KG1 (cell line): ENCODE measurements around the gene AFAP1.

Experiments used
- DNase-seq: peaks from one replicate; lab custom pipeline; 2025; lab: John Stamatoyannopoulos, UW

The AFAP1 gene

DNA sequence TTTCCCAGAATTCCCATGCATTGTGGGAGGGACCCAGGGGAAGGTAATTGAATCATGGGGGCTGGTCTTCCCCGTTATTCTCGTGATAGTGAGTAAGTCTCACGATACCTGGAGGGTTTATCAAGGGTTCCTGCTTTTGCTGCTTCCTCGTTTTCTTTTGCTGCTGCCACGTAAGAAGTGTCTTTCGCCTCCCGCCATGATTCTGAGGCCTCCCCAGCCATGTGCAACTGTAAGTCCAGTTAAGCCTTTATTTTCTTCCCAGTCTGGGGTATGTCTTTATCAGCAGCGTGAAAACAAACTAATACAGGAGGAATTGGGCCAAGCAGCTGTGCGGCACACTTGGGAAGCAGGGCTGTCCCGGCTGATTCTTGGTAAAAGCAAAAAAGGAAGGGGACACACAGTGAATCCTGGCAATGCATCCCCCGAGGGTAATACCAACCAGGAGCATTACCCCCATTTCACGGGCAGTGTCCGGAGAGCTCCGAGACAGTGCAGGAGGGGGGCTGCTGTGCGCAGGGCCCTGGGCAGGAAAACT is 185.7 kb downstream of the AFAP1 start:
- DNase-seq = no peak

DNA sequence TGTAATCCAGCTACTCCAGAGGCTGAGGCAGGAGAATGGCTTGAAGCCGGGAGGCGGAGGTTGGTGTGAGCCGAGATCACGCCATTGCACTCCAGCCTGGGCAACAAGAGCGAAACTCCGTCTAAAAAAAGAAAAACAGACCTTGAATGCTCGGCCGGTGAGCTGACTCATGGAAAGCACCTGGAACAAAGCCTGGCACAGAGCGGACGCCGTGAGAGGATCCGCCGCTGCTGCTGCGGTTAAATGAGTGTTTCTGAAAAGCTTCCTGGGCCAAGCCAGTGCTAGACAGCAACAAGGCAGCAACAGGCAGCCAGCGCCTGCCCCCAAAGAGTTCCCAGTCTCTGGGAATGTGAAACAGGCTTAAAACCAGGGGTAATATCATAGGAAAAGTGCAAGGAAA is 186.4 kb downstream of the AFAP1 start:
- no peak for DNase-seq

DNA sequence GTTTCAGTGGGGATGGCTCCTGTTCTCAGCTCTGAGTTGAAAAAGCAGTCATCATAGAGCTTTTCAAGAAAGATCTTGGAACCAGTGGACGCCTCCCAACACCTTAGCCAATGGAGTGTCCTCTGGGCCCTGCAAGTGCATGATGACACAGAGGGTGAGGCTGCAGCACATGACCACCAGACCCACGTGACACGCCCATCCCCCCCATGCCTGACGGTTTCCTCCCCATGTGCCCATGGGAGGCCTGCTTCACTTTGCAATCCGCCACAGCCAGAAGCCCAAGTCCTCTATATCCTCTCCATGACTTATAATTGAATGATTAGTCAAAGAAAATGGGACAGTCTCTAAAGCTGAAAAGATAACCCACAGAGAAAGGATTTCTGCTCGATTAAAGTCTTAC is 187.0 kb downstream of the AFAP1 start:
- DNase-seq = no peak

DNA sequence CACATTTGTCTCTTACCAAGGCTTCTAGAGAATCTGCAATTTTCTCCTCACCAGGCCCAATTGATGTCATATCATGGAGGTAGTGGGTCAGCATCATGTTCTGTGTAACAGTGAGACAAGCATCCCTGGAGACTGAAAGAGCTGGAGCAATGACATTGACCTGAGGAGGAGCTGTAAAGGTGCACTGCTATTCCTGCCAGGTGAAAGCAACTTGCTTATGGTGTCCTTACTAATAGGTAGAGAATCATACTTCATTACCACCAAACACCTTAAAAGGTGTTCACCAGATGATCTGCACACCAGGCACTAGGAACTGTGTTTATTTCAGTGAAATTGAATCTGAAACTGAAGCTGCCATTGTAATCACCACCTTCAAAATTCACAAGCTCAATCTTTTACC is 188.7 kb downstream of the AFAP1 start:
- no peak for DNase-seq

DNA sequence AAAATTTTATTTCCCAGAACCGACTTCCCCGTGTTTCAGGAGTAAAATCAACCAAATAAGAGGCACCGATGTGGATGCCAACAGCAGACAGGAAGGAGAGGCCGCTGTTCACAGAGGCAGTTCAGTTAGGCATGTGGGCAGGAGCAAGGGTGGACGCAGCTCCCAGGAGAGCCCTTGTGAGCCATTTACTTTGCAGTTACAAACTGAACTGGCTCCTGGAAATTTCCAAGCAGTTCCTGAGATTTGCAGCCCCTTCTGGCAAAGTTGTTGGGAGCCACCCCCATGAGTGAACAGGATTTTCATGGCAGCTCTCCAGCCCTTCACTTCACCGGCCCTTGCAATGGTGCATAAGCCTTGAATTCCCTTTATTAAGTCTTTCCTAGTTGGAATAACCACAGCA is 189.1 kb downstream of the AFAP1 start:
- no peak for DNase-seq

DNA sequence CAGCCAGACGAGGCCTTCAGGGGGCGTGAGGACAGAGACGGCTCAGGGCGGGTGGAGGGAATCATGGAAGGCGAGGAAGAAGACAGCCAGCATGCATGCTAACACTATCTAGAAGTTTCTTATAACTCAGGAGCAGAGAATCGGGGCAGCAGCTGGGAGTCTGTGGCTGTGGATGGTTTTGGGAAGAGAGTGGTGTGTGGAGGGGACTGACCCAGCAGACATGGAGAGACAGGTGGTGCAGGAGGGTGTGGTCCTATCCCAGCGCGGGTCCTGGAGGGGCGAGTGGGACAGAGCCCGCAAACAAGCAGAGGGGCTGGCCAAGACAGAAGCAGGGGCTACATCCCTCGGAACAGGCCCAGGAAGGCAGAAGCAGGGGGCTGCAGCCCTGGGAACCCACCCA is 192.1 kb downstream of the AFAP1 start:
- DNase-seq = no peak

DNA sequence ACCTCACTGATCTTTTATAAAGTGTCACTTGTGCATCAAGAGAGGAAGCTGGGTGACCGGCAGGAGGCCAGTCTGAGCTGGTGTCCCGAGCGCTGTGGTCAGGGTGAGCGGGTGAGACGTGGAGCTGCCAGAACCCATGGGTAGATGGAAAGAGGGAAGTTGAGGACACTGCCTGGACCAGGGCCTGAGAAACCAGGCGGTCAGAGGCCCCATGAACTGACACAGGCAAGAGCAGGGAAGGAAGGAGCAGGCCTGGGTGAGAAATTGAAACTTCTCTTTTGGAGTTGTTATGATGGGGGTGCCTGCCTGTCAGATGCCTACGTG is 192.6 kb downstream of the AFAP1 start:
- no peak for DNase-seq

DNA sequence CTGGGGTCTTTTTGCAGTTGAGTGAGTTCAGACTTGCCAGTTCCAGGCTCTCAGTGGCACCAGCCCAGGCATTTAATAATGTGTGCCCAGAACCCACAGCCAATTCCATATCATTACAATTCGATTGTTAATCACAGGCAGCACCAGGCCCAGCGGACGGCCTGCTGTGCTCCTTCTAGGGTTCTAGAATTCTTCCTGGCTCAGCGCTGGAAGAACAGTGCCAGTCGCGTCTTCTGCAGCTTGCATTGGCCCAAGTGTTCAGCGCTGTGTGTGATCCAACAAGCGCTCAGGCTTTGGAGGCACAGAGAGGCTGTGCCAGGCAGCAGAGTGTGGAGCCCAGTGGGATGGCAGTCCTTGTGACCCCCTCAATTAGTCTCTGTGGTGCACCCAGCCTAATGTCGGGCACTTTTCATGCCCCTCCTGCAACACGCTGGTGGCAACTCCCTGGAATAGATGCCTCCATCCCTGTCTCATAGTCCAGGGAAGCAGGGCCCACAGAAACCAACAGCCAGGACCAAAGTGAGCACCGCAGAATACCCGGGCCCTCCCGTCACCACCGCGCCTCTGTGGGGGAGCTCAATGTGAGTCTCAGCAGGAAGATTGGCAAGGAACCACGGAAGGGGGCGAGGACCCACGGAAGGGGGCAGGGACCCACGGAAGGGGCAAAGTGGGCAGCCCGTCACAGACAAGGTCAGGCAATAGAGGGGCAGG is 193.2 kb downstream of the AFAP1 start:
- no peak for DNase-seq

DNA sequence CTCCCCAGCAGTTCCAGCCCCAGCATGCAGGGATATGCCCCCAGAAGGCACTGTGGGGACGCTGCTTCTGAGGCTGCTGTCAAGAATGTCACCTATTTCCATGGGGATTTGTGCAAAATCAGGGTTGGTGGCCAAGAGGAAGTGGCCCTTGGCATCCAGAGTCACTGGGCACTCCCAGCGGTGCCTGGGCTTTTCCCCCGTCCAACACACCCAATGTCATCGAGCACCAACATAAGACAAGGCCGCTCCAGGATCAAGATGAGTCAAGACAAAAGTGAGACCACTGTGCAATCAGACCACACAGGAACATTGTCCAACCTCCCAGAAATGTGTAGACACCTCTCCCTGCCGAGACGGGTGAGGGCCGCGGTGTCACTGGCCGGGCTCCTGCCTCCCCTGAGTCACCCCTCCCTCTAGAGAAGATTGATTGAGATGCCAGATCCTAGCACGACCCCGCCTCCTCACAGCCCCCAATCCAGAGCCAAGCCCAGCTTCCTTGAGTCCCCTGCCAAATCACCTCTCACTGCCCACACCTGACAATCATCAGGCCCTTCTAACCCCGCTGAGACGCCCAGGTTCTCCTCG is 194.3 kb downstream of the AFAP1 start:
- DNase-seq = no peak

DNA sequence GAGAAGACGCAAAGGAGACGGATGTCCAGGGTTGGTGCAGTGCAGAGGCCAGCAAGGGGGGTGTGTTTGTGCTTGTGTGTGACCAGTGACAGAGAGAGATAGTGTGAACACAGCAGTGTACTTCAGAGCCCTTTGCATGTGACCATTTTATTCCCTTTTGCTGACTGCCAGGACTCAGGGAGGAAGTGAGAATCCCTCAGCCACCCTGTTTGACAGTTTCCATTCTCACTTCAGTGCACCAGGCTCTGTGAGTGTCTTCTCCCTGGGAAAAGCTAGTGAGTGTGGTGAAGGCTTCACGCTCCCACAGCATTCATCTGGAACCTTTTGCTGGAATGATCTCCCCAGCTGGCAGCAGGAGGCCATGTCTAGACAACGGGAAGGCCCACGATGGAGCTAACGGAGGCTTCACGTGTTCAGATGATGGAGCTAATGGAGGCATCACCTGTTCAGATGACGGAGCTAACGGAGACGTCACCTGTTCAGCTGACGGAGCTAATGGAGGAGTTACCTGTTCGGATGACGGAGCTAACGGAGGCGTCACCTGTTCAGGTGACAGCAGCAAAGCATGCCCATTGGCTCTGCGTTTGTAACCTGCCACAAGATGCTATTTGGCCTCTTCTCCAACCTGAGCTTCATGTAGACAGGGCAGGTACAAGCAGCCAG is 195.4 kb downstream of the AFAP1 start:
- no peak for DNase-seq

DNA sequence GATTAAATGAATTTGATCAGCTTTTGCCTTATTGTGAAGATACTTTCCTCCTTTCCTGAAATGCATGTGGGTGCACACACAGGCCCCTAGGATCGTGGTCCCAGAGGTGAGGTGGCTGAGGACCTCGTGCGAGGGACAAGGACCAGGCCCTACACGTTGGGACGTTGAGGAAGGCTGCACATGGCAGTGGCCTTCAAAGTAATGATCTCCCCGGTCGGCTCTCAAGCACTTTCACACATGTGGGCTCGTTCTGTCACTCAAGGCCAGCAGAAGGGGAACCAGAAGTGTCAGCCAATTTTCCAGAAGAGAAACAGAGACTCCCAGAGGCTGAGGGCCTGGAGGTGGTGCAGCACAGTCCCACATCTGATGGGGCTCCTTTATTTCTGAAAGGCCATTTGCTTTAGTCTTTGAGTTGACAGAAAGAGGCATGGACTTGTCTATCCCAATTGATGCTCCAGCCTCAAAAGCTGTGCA is 196.8 kb downstream of the AFAP1 start:
- no peak for DNase-seq

DNA sequence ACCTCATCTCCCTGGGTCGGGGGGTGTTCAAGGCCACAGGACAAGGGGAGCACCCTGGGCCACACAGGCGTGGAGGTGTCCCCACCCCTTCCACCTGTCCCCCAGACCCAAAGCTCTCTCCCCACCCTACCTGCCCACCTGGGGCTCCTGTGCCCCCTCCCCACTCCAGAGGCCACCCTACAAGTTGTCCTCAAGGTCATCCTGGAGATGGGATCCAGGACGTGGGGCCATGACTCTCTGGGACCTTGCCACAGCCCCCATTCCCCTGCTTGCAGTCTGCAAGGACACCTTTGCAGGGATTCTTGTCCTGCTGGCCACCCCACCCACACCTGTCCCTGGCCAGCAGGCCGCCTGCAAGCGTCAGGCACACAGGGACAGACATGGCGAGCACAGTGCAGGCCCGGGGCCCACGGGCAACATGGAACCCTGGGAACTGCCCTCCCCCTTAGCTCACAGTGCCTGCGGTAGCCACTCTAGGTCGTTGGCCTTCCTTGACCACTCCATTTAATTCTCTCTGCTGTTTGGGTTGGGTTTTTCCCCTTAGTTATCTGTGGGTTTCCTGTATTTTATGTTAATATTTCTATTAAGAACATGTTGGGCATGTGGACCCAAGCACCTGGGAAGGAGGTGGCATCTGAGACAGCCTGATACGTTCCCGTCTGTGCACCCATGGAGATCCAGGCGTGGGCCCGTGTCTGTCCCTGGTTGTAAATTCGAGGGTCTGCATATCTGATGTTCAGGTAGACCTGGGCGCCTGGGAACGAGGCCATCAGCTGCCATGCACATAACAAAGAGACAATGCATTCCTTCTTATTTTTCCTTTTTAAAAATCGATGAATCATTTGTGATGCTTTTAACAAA is 197.5 kb downstream of the AFAP1 start:
- DNase-seq = no peak

DNA sequence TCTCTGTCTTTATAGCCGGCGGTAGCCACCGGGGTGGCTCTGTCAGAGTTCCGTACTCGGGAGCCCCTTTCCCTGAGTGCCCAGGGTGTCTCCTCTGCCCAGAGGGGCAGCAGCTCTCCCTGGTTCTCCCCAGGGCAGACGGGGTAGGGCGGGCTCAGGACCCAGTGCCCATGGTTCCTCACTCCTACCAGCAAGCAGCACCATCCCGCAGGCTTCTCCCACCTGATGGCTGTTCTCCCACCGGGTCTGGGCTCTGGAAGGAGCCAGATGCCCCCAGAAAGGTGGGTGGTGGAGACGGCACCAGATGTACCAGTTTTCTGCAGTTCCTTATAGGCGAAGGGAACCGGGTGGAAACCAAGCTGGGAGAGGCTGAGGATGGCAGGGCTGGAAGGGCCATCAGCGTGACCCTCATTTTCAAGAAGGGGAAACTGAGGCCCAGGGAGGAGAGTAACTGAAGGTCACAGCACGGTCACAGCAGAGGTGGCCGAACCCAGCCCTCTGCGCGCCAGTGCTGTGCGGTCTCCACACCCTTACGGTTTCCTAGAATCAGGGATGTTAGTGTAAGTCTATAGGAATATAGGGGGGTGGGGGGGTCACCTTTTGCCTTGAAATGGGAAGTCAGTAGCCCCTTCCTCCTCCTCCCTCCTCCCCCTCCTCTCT is 198.7 kb downstream of the AFAP1 start:
- DNase-seq = no peak

DNA sequence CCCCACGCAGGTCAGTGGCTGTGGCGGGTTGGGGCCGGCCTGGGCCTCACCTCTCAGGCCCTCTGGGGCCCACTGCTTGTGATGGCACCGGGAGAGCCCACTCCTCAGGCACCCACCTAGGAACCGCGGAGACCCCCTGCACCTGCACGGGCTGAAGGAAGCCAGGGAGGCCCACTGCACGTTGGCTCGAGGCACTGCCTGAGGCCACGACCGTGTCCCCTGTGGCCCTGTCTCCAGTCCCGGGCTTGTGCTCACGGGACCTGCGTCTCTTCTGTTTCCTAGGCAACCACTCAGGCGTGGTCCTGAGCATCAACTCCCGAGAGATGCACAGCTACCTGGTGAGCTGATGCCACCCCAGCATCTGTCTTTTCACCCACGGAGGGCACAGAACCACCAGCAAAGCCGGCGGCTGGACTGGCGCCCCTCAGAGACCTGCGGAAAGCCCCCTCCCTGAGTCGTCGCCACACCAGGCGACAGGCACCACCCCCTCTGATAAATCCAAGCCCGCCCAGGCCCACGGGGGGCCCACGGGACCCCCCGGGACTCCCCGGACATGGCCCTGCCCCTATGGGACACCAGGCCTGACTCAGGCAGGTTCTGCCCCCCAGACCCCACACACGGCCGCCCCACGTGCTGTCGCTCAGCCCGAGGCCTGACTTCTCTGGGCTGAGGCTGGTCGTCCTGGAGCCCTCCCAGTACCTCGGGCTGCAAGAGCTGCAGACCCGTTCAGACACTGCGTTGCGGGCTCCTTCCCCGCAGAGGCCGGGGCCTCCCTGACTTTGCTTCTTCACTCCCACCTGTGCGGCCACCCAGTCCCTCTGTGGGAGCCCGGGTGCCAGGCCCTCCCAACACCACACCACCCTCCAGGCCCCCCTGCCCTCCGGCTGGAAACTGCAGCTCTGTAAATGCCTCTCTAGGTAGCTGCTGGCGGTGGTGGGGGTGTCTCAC is 199.5 kb downstream of the AFAP1 start:
- DNase-seq = no peak

DNA sequence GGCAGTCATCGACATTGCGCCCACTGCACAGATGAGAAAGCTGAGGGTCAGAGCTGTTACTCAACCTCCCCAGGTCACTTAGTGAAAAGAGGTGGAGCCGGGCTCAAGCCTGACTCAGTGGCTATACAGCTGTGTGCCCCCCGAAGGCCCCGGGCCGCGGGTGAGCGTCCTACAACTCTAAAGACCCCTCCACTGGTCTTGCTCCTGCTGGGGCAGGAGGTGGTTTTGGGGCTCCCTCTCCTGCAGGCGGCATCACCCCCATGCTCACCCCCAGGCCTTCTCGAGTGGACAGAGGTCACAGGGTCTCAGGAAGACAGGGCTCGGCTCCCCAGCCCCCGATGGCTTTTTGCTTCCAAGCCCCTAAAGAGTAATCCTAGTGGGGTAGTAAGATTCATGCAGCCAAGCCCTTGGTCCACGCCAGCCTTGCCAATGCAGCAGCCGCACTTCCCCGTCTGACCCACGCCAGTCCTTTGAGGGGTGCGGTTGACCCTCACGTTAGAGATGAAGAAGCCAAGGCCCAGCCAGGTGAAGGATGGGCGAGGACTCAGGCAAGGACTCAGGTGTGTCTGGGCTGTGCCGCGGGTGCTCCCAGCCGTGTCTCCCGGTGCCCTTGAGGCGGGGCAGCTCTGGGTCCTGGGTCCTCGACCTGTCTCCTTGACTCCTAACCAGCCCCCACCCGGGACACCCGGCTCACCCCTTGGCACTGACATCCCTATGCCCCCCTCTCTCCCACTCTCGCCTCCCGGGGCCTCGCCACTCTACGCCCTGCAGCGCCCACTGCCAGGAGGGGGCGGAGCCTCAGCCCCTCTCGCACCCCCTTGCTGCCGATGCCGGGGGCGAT is 200.4 kb downstream of the AFAP1 start:
- no peak for DNase-seq

DNA sequence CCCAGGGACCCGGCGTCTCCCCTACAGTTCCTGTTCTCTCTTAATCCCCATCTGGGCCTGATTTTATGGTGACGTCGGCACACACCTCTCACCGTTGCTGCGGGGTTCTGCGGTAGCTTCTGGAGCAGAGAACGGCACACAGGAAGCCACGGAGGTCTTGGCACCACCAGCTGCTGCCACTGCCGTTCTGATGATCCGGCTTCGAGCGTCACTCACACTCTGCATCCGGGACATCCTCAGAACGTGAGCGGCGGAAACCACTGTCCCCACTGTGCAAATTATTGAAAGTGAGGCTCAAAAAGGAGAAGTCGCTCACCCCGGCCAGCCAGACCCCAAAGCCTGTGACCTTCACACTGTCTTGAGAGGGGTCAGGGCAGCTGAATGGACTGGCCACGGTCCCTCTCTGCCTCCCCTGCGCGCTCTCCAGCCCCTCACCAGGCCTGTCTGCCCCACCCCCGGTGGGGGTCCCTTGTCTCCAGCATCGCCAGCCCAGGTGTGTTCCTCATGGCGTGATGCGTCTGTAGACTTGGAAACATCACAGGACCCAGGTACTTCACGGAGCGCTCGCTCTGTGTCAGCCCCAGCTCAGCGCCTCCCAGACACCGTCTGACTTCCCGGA is 201.1 kb downstream of the AFAP1 start:
- DNase-seq = no peak

DNA sequence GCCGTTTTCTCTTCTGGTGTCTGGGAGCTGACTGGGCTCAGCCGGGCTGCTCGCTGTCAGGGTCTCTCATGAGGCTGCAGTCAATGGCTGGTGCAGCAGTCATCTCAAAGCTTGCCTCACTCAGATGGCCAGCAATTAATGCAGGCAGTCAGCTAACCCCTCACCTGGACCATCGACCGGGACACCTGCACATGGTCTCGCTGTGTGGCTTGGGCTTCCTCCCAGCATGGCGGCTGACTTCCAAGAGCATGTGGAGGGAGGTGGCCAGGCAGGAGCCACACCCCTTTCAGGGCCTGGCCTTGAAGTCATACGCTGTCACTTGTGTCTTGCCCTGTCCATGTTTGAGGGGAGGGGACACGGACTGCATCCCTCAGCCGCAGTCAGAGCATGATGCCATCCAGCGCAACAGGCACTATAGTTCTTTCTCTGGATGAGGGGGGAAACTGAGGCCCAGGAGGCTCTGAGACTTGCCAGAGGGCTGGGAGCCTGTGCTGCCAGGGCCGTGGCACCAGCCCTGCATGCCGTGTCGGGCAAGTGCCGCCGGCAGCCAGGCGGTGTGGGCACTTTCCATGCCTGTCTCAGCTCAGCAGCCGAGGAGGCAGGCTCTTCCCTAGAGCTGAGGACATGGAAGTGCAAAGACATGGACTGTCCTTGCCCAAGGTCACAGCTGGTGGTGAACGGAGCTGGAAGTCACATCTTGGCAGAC is 201.8 kb downstream of the AFAP1 start:
- DNase-seq = no peak

DNA sequence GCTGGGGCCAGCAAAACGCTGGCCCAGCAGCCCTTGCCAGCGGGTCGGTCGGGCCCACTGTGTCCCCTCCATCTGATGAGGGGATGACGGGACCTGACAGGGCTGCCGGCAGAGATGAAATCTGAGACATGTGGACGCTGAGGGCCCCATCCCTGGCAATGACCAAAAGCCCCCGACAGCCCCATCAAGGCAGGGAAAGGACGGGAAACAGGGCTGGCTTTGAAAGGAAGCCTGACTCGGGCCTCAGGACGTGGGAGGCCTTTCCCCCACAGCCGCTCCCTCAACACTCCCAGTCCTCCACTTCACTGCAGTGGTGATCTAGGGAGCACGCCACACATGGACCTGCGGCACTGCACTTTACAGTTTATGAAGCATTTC is 202.4 kb downstream of the AFAP1 start:
- no peak for DNase-seq
